NCI-H187 treated with DMSO at 0.1 percent for 48 hours (cell line): ENCODE data around the gene TELO2.

ENCODE experiments used
- DNase-seq: peaks from one replicate; lab custom pipeline; 2025; lab: John Stamatoyannopoulos, UW

Gene TELO2

GRCh38 chr16:1498899-1499676, 5.9 kb downstream of the TELO2 start:
- DNase-seq, result no peak

- no peak for DNase-seq
Observed at GRCh38 chr16:1499756-1500464, 6.8 kb downstream of the TELO2 start.

GRCh38 chr16:1500465-1501150, 7.4 kb downstream of the TELO2 start:
- DNase-seq, result no peak

GRCh38 chr16:1501630-1502029, 8.5 kb downstream of the TELO2 start:
- DNase-seq, result no peak

DNA sequence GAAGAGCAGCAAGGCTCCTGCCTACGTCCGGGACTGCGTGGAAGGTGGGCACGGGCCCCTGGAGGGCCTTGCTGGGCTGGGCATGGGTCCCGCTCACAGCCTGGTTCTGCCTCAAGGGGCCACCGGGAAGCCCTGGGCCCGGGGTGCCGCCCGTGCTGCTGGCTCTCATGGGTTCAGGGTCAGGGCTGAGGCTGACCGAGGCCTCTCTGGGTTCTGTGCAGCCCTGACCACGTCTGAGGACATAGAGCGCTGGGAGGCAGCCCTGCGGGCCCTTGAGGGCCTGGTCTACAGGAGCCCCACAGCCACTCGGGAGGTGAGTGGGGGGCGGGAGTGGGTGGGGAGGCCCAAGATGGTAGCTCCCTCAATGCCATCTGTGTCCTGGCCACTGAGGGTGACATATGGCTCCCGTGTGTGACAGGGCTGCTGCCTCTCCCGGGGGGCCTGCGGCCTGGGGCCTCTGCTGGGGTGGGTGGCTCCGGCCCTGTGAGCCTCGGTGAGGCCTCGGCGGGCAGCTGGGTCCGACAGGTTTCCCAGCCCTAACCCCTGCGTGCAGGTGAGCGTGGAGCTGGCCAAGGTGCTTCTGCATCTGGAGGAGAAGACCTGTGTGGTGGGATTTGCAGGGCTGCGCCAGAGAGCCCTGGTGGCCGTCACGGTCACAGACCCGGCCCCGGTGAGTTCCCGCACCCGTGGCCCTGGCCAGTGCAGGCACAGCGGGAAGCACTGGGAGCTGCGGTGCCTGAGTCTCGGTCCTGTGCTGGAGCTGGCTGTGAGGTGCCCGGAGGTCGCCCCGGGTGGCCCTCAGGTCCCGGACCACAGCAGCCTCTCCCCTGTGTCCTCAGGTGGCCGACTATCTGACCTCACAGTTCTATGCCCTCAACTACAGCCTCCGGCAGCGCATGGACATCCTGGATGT, 9.2 kb downstream of the TELO2 start:
- no peak for DNase-seq

DNA sequence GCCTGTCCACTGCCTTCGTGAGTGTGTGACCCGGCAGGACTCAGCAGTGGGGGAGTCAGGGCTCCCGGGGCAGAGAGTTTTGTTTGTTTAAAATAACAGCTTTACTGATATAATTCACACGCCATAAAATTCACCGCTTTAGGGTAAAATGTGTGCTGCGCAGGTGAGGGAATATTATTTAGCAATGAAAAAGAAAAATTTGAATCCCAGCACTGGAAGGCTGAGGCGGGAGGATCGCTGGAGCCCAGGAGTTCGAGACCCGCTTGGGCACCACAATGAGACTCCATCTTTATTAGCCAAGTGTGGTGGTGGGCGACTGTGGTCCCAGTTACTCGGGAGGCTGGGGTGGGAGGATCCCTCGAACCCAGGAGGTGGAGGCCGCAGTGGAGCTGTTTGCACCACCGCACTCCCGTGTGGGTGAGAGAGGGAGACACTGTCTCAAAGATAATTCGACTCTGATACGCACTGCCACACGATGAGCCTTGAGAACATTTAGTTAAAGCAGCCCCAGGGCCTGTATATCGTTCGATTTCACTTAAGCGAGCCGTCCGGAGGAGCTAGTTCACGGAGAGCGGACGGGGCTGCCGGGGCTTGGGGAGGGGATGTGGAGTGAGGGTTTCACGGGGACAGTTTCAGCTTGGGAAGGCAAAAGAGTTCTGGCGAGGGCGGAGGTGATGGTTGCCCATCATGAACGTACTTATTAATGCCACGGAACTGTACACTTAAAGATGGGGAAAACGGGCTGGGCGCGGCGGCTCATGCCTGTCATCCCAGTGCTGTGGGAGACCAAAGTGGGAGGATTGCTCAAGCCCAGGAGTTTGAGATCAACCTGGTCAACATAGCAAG, 10.2 kb downstream of the TELO2 start:
- DNase-seq, result no peak

DNA sequence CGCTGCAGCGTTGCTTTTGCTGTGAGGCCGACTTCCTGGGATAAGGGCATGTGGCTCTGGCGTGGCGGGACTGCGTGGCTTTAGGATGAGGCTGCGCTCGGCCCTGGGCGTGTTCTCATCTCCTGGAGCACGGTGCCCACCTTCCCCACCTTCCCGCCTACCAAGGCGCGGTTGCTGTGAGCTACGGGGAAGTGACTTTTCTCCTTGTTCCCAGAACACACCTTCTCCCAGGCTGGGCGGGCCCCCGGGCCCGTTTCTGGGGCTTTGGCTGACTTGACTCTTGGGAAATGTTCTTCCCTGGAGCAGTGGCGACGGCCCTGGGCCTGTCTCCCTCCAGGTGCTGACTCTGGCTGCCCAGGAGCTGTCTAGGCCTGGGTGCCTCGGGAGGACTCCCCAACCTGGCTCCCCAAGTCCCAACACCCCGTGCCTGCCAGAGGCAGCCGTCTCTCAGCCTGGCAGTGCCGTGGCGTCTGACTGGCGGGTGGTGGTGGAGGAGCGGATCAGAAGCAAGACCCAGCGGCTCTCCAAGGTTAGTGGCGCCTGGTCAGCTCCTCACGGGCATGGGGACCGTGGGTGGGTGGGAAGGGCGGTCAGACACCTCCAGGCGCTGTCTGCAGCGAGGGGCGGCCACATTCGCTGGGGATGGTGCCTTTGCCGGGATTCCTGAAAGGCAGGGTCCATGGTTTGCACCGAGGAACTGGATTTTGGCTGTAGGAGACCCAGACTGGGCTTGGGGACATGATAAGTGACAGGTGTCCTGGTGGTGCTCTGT, 12.1 kb downstream of the TELO2 start:
- no peak for DNase-seq

- DNase-seq, result no peak
Observed at GRCh38 chr16:1505912-1506311, 12.8 kb downstream of the TELO2 start.

DNA sequence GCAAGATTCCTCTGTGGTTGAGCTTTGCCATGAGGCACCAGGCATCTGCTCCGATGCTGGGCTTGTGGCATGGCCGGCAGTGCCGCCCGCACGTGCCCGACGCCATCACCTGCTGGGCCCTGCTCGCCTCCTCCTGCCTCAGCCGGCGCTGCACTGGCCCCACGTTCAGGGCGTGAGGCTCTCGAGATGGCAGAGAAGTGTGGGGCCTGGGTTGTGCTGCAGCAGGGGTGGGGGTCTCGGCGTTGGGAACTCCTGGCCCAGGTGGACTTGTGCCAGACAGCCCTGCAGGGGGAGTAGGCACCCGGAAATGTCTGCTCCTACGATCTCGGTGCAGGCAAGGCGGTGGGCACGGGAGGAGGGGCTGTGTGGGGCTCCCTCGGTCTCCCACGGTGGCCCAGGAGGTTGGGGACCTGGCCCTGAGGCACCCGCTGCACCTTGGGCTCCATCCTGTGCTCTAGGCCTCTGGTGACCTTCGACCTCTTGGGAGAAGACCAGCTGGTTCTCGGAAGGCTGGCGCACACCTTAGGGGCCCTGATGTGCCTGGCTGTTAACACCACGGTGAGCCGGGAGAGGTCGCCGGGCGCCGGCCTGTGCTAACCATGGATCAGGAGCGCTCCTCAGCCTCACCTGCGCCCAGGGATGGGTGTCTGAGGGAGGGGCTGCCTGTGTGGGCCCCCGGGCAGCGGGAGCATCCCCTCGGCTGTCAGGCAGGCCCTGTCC, 13.5 kb downstream of the TELO2 start:
- DNase-seq, result no peak

- no peak for DNase-seq
Observed at GRCh38 chr16:1508494-1509187, 15.5 kb downstream of the TELO2 start.

- DNase-seq, result no peak
Observed at GRCh38 chr16:1509307-1510221, 16.4 kb downstream of the TELO2 start.

DNA sequence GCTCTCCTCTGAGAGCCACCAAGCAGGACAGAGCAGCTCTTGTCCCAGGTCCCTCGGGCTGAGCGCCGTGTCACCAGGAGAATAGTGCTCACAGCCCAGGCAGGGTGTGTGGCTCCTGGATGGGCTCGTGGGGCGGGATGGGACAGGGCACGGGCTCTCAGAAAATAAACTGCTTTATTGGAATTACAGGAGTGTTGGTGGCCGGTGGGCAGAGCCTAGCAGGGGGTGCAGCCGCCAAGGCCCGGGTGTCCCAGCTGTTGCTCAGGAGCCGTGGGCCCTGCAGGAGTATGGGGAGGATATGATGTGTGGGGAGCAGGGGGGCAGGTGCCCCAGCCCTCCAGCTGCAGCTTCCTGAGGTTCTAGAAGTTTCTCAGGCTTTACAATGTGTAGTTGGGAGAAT, 17.1 kb downstream of the TELO2 start:
- no peak for DNase-seq

- DNase-seq, result no peak
Observed at GRCh38 chr16:1510941-1511351, 17.8 kb downstream of the TELO2 start.

DNA sequence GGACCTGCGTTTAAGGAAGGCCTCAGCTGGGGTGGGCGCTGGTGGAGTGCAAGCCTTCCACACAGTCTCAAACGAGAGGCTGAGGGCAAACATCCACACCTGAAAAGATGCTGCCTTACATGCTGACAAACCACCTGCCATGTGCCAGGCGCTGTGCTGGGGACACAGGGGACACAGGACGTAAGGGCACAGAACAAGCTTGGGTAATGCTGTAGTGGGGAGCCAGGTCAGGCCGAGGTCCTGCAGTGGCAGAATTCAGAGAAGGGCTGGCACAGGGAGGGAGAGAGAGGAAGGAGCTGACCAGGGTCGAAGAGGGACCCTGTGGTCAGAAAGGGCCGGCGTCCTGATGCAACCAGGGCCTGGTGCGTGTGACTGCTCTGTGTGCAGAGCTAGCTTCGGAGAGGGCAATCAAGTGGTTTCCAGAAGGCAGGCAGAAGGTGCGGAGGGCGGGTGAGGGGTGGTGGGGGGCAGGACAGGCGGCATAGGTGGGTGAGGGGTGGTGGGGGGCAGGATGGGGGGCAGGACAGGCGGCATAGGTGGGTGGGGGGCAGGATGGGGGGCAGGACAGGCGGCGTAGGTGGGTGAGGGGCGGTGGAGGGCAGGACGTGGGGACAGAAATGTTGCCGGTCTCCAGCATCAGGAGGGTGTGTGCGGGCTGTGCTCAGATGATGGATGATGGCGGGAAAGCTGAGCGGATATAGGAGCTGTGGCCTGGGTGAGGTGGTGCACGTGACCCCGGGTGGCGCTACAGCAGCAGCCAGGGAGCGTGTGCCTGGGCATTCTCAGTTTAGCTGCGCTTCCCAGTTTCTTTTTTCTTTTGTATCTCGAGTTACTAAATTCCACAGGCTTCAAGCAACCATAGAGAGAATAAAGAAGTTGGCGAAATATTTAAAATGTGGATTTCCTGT, 18.8 kb downstream of the TELO2 start:
- DNase-seq, result no peak

DNA sequence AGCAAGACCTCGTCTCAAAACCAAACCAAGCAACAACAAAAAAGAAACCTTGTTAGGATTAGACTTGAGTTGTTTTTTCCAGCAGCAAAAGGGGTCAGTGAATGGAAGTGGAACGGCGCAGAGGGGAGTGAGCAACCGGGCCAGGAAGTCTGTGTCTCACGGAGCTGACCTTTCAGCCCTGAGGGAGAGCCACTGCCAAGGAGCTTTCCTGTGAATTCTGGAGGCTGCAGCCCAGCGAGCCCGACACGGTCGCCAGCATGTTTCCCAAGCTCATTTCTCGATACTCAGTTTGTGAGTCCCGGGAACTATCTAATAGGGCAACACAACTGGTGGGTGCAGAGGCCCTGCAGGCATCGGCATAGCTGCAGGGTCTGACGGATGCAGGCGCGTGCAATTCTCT, 19.6 kb downstream of the TELO2 start:
- no peak for DNase-seq

- no peak for DNase-seq
Observed at GRCh38 chr16:1514507-1514906, 21.3 kb downstream of the TELO2 start.

DNA sequence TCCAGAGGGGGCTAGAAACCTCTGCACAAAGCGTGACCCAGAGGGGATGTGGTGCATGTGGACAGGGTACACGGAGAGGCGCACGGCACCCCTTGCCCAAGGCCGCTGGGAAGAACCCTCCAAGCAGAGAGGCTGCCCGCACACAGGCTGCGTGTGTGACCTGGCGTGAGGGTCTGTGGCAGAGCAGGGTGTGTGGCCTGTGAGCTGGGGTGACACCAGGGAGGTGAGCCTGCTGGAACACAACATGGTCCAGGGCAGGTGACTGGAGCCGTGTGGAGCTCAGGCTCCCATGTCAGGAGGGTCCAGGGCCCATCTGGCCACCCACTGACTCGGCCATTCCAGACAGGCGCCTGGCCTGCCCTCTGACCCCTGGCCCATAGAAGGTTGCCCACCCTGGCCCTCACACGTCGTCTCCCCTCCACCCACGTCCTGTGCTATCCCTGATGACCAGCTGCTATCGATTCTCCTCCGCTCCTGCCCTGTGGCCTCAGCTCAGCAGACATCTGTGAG, 25.5 kb downstream of the TELO2 start:
- no peak for DNase-seq
